GM12891 (cell line): Measurements from ENCODE around the gene UMAD1.

ENCODE experiments used
- DNase-seq: peaks from one replicate; pipeline ENCODE4 v3.0.0; 2011; ENCODE audit warnings: low spot score; ENCODE audit not compliant: insufficient read length
- FAIRE-seq: peaks from 2 replicates; lab custom pipeline; 2011; peaks lifted over from hg19 to GRCh38; lab: Jason Lieb, UNC
- PAX5 ChIP-seq: IDR thresholded peaks from 2 replicates; pipeline ENCODE4 v1.6.1; 2011; ENCODE audit warnings: low read length, moderate library complexity, mild to moderate bottlenecking; ENCODE audit not compliant: insufficient read depth, severe bottlenecking
- POLR2A ChIP-seq: IDR thresholded peaks from 2 replicates; pipeline ENCODE4 v1.6.1; 2011; ENCODE audit warnings: low read depth, low read length, control low read depth
- POLR2AphosphoS5 ChIP-seq: IDR thresholded peaks from 2 replicates; pipeline ENCODE4 v1.6.1; 2011; ENCODE audit warnings: low read depth, low read length, control low read depth
- POU2F2 ChIP-seq: IDR thresholded peaks from 2 replicates; pipeline ENCODE4 v1.6.1; 2011; ENCODE audit warnings: low read depth, mild to moderate bottlenecking, control low read depth, low read length, moderate library complexity
- SPI1 ChIP-seq: IDR thresholded peaks from 2 replicates; pipeline ENCODE4 v1.6.1; 2011; ENCODE audit warnings: low read depth, low read length, control low read depth
- TAF1 ChIP-seq: IDR thresholded peaks from 2 replicates; pipeline ENCODE4 v1.6.1; 2011; ENCODE audit warnings: low read depth, low read length, control low read depth

UMAD1 gene

DNA sequence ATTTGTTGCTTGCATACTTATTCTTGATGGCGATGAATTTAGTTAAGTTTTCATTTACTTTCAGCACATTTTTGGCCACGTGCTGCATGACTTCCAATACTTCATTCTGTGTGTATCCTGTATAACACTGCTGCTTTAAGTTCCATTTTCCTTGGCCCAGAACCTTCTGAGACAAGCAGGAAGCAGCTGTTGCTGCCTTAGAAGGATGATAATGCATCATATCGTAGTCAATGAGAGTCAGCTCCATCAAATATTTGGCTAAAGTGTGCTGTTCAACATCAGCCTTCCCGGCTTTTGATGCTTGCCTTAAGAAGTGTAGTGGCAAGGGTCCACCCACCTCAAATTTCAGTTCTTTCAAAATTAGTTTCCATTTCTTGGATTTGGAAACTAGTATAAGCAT is 268.8 kb downstream of the UMAD1 start:
- DNase-seq, result no peak
- TF ChIP-seq POLR2AphosphoS5, result no peak
- TF ChIP-seq PAX5, result no peak
- TF ChIP-seq SPI1, result no peak
- no peak for TF ChIP-seq POLR2A
- TF ChIP-seq POU2F2, result no peak
- no peak for TF ChIP-seq TAF1
- no peak for FAIRE-seq

DNA sequence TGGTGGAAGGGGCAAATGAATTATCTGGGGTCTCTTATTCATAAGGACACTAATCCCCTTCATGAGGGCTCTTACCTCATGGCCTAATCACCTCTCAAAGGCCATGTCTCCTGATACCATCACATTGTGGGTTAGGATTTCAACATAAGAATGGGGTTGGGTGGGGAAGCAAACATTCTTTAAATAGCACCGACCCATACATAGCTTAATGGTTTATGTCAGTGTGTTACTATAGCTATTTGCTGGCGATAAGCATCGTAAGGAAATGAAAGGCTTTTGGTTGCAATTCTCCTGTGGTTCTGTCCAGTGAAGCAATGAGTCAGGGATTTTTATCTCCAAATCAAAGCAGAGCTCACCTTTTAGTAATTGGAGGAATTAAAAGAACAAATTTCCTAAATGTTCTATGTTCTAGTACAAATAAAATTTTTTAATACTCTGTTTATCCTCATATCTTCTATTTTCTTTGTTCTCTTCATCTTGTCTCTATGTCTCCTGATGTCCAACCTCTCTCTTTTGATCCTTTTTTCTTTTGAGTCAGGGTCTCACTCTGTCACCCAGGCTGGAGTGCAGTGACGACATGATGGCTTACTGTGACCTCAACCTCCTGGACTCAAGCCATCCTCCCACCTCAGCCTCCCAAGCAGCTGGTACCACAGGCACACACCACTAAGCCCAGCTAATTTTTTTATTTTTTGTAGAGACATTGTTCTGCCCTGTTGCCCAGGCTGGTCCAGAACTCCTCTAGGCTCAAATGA is 271.0 kb downstream of the UMAD1 start:
- DNase-seq, result no peak
- TF ChIP-seq POU2F2 (no peak), PAX5 (no peak), POLR2AphosphoS5 (no peak), POLR2A (no peak), SPI1 (no peak), TAF1 (no peak)
- no peak for FAIRE-seq

DNA sequence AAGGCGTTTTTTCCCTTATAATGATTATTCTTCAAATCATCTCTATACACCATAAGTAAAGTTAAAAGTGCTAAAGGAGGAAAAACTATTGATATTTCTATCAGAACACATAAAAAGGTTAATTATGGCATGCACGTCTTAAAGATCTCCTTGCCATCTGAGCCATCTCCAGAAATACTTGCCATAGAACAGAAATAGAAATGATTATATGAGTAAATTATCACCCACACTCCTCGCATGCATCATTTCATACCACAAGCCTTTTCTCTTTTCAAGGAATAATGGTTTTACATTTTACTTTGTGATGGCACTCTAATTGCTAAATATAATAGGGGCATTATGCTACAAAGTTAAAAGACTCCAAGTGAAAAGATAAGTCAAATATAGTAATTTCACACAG is 272.4 kb downstream of the UMAD1 start:
- no peak for DNase-seq
- TF ChIP-seq POLR2A (no peak), PAX5 (no peak)
- no peak for FAIRE-seq

DNA sequence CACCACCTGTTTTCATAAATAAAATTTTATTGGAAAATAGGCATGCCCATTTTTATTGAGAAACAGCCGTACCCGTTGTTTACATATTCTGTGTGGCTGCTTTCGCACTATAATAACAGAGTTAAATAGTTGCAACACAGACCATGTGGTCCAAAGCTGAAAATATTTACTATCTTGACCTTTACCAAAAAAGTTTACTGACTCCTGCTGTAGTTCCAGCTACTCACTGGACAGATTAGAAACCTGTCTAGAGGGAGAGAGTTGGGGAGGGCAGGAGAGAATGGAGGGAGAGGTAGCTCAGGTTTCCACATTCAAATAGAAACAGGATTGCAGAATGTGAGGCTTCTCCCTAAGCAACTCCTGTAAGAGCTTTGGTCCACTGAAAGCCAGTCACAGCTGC is 273.0 kb downstream of the UMAD1 start:
- no peak for FAIRE-seq

DNA sequence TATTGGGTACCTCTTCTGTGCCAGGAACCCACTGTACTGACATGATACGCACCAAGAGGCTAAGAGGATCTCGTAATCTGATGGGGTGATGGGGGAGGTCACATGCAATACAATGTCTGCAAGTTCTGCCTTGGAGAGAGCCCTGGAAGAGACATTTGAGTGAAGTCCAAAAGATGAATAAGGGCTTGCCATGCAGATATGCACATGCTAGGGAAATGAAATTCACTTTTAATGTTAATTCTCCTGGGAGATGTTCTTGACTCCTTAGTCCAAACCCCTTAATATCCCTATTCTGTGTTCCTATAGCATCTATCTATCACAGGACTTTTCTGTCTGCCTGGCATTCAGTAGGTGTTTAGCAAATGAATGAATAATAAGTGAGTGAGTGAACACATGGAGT is 274.0 kb downstream of the UMAD1 start:
- TF ChIP-seq POLR2AphosphoS5, result no peak
- no peak for TF ChIP-seq SPI1
- TF ChIP-seq POU2F2, result no peak
- no peak for TF ChIP-seq TAF1
- TF ChIP-seq PAX5, result no peak
- TF ChIP-seq POLR2A, result no peak
- FAIRE-seq (no peak), DNase-seq (no peak)

More for the DNA sequence above, 273.0 kb downstream of the UMAD1 start:
- DNase-seq, result no peak
- TF ChIP-seq PAX5, result no peak
- no peak for TF ChIP-seq POLR2A
- no peak for TF ChIP-seq TAF1
- TF ChIP-seq POU2F2, result no peak
- TF ChIP-seq POLR2AphosphoS5, result no peak
- TF ChIP-seq SPI1, result no peak

DNA sequence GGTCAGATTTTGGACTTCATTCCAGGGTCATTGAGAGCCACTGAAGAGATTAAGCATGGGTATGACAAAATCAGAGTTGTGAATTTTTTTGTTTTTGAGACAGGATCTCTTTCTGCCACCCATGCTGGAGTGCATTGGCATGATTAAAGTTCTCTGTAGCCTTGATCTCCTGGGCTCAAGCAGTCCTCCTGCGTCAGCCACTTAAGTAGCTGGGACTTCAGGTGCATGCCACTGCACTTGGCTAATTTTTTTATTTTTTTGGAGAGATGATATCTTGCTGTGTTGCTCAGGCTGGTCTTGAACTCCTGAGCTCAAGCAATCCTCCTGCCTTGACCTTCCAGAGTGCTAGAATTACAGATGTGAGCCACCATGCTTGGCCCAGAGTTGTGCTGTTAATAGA is 275.5 kb downstream of the UMAD1 start:
- DNase-seq, result no peak
- no peak for TF ChIP-seq TAF1
- TF ChIP-seq POU2F2, result no peak
- no peak for TF ChIP-seq PAX5
- TF ChIP-seq POLR2AphosphoS5, result no peak
- FAIRE-seq, result no peak

DNA sequence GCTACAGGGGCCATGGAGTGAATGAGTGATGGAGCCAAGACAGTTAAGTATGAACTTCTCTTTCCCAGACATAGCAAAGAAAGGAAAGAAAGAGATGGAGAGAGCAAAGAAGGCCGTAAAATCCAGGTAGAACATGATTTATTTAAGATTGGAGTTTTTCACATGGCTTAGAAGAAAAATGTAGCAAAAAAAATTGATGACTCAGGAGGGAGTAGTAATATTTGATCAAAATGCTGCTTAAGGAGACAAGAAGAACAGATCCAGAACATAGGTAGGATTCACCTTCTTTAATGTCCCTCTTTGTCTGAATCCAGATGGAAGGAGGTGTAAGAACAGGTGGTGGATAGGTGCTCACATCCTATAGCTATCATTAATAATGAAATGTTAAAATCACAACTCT is 277.0 kb downstream of the UMAD1 start:
- DNase-seq, result no peak
- TF ChIP-seq TAF1 (no peak), POU2F2 (no peak), SPI1 (no peak), POLR2AphosphoS5 (no peak), POLR2A (no peak), PAX5 (no peak)

DNA sequence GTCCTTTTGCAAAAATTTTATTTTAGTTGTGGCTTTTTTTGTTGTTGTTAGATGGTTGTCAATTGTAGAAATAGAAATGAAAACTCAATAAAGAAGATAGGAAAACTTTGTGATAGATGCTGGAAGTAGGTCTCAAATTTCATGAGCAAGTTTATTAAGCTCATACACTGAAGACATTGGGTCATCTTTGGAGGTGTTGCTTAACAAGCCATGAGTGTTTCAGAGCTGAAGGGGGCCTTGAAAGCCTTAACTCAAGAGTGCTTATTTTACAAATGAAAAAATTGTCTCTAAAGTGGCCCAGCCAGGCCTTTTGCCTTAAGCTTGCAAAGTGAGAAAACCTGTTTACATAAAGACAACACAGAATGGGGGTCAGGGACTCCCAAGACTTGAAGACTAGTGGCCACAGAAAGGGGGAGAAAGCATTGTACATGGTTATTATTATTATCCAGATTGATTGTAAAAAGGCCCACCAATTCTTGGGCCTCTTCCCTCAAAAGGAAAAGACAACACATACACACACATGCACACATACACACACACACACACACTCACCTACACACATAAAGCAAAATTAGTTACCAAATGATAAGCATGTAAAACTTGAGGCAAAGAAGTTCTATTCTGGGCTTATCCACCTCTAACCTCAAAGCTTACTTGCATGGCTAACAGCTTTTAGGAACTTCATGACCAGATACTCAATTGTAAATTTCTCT is 278.3 kb downstream of the UMAD1 start:
- TF ChIP-seq TAF1, result no peak
- TF ChIP-seq POLR2AphosphoS5, result no peak
- no peak for TF ChIP-seq PAX5
- TF ChIP-seq POU2F2, result no peak
- no peak for TF ChIP-seq POLR2A
- no peak for TF ChIP-seq SPI1
- DNase-seq (no peak), FAIRE-seq (peak; percentile 71)

More for the DNA sequence above, 277.0 kb downstream of the UMAD1 start:
- FAIRE-seq, result no peak

DNA sequence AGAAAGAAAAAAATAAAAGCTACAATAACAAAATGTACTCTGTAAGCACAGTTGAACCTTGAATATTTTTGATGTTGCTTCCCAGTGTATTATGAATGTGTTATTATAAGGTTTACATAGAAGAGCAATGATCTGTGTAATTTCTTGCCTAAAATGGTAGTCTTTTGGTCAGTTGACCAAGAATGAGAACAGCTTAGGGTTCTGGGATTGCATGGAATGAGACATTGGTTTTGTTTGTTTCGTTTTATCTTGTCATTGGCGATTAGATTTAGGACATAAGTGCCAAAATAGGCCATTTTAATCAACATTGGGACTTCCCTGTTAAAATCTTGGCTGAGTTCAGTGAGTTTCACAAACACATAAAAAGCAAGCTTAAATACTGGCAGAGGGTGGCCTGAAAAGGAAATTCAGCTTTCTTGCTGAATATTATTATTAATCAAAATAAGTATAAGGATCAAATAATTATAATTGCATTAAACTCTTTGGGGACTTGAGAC is 278.9 kb downstream of the UMAD1 start:
- no peak for DNase-seq
- TF ChIP-seq POU2F2 (no peak), TAF1 (no peak), SPI1 (no peak), POLR2A (no peak), POLR2AphosphoS5 (no peak), PAX5 (no peak)
- FAIRE-seq, result peak; percentile 75
